Measurements from ENCODE around the gene GYG2. TPM values are rescaled to one million over a fixed set of nuclear protein-coding genes. Genes with fewer than 3 reads are reported as not detected.
"Not testable (repeated sequence)": the region's sequence is repeated elsewhere in the genome, so short reads cannot be mapped to it uniquely, and the experiment has no call there.

GYG2 gene
- total RNA-seq, 1 experiment from 2014 or later: not detected

- no peak for DNase-seq (ENCODE audit: low read depth)
Measured at GRCh38 chrX:2902841-2903240, 74.1 kb downstream of the GYG2 start.

- DNase-seq (ENCODE audit: low read depth): no peak
Measured at GRCh38 chrX:2903366-2903765, 74.6 kb downstream of the GYG2 start.

GRCh38 chrX:2907295-2907694 lies 78.6 kb downstream of the GYG2 start:
- no peak for DNase-seq (ENCODE audit: low read depth)

GRCh38 chrX:2908125-2908685 lies 79.5 kb downstream of the GYG2 start:
- DNase-seq (ENCODE audit: low read depth): no peak

GRCh38 chrX:2910109-2910508 lies 81.4 kb downstream of the GYG2 start:
- no peak for DNase-seq (ENCODE audit: low read depth)

GRCh38 chrX:2913118-2913517 lies 84.4 kb downstream of the GYG2 start:
- no peak for DNase-seq (ENCODE audit: low read depth)

- no peak for DNase-seq (ENCODE audit: low read depth)
Measured at GRCh38 chrX:2917767-2918166, 89.0 kb downstream of the GYG2 start.

GRCh38 chrX:2921193-2921592 lies 92.5 kb downstream of the GYG2 start:
- DNase-seq (ENCODE audit: low read depth): no peak

GRCh38 chrX:2921750-2922149 lies 93.0 kb downstream of the GYG2 start:
- DNase-seq (ENCODE audit: low read depth): no peak

GRCh38 chrX:2924151-2924550 lies 95.4 kb downstream of the GYG2 start:
- no peak for DNase-seq (ENCODE audit: low read depth)

- DNase-seq (ENCODE audit: low read depth): not testable (repeated sequence)
Measured at GRCh38 chrX:2926255-2926654, 97.5 kb downstream of the GYG2 start.

- no peak for DNase-seq (ENCODE audit: low read depth)
Measured at GRCh38 chrX:2926664-2927275, 98.0 kb downstream of the GYG2 start.

- DNase-seq (ENCODE audit: low read depth): no peak
Measured at GRCh38 chrX:2928191-2928582, 99.5 kb downstream of the GYG2 start.

- peak; percentile 84 for DNase-seq (ENCODE audit: low read depth)
Measured at GRCh38 chrX:2928583-2929434, 100.1 kb downstream of the GYG2 start, which contains the start of gene ARSD. TSS of gene ARSD (minus strand) at chrX:2929339. CDS start at chrX:2929275, 64 bp downstream.

GRCh38 chrX:2931155-2931554 lies 102.4 kb downstream of the GYG2 start:
- no peak for DNase-seq (ENCODE audit: low read depth)

GRCh38 chrX:2931612-2932011 lies 102.9 kb downstream of the GYG2 start:
- no peak for DNase-seq (ENCODE audit: low read depth)

Other genes starting within 250 kb of the GYG2 start
- 74.0 and 88.6 TPM in 2 replicates for gene CD99, start 137.6 kb upstream of the GYG2 start, total RNA-seq (2014; rRNA removed; shearing (Covaris generic))
- gene XG, start 76.9 kb upstream of the GYG2 start, total RNA-seq (2014; rRNA removed; shearing (Covaris generic)): not detected in 2 replicates
- 7.6 and 9.1 TPM in 2 replicates for gene ARSD, start 100.4 kb downstream of the GYG2 start, total RNA-seq (2014; rRNA removed; shearing (Covaris generic))
- not detected in 2 replicates for gene ARSH, start 177.6 kb downstream of the GYG2 start, total RNA-seq (2014; rRNA removed; shearing (Covaris generic))
- gene ARSF, start 212.5 kb downstream of the GYG2 start, total RNA-seq (2014; rRNA removed; shearing (Covaris generic)): not detected in 2 replicates